Eye (tissue), 1 donor: ENCODE data around the gene PHC2.

Experiments used
- DNase-seq: peaks from one replicate; pipeline ENCODE4 v3.0.0-alpha.2; 2015

Gene PHC2

GRCh38 chr1:33454646-33455282 is 23.9 kb upstream of the PHC2 start:
- no peak for DNase-seq

GRCh38 chr1:33446590-33446989 is 15.7 kb upstream of the PHC2 start:
- no peak for DNase-seq

DNA sequence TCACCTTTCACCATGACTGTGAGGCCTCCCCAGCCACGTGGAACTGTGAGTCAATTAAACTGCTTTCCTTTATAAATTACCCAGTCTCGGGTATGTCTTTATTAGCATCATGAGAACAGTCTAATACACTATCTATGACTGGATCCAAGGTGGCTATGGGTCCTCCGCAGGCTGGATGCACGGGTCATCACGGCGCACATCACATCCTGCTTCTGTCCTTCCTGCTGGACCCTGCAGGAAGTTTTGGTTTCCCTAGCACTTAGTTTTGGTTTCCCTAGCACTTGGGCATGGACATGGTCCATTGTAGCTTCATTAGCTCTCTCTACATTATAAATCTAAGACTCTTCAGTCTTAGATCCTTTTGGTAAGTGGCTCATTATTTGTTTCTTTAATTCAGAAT is 14.2 kb upstream of the PHC2 start:
- DNase-seq = no peak

- DNase-seq = no peak
Measured at GRCh38 chr1:33443705-33444180, 12.8 kb upstream of the PHC2 start.

GRCh38 chr1:33443080-33443704 is 12.3 kb upstream of the PHC2 start:
- DNase-seq = no peak

DNA sequence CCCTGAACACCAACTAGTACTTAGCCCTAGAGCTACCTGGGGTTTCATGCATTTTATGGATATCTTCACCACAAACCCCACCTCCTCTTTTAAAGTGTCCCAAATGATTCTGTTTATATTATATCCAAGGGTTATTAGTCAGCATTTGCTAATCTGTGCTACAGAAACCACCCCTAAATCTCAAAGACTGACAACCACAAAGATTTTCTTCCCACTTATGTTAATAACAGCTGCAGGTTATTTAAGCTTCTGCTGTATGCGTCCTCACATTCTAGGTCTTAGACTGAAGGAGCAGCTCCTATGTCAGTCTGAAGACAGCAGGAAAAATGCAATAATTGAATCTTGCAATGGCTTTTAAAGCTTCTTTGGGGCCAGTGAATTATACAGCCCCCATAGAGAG is 11.2 kb upstream of the PHC2 start:
- no peak for DNase-seq

GRCh38 chr1:33441088-33441745 is 10.3 kb upstream of the PHC2 start:
- DNase-seq = no peak

- no peak for DNase-seq
Measured at GRCh38 chr1:33439662-33440061, 8.8 kb upstream of the PHC2 start.

DNA sequence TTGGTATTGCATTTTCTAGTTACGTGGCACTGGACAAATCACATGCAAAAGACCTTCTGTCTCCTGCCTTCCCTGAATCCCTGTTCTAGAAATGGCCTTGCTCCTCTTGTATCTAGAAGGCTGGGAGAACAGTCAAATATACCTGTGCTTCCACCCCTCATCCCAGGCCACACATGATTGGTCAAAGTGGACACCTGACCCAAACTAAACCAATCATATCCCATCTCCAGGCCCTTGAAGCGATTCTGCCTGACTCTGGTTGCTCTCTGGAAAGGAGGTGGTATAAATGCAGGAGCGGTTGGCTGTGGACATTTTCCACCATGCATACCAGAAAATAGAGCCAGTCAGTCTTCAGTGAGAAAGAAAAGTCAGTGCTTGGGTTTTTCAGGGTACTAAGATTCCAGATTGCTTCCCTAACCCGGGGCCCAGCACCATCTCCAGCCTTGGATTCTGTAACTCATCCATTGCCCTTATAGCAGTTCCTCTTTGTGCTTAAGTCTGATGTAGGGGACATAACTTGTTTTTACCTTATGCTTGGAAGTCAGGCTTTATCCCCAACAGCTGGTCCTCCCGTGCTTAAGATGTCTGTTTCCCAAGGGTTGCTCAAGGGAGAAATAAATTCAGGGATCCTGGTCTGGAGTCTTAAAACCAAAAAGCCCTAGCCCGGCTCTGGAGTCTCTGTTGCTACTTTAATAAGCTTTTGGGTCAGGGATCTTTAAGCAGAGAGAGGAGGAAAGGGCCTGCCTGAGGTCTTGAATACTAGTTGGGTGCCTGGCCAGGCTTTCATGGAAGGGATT is 7.7 kb upstream of the PHC2 start:
- no peak for DNase-seq

- peak; percentile 78 for DNase-seq
Measured at GRCh38 chr1:33436557-33437285, 5.8 kb upstream of the PHC2 start.

- peak; percentile 67 for DNase-seq
Measured at GRCh38 chr1:33435096-33435820, 4.4 kb upstream of the PHC2 start.

DNA sequence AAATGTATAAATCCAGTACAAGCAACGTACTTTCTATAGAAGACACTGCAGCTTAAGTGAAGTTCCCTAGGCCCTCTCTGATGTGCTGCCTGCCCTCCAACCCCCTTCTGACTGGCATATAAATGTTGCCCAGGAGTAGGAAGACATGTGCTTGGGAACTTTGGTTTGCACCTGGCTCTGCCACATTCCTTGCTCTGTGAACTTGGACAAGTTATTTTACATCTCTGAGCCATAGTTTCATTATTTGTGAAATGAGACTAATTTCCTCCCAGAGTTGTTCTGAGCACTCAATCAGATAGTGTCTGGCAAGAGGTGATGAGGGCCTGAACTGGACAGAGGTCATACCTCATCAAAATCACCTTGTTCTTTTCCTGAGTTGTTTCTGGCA is 3.5 kb upstream of the PHC2 start:
- no peak for DNase-seq

DNA sequence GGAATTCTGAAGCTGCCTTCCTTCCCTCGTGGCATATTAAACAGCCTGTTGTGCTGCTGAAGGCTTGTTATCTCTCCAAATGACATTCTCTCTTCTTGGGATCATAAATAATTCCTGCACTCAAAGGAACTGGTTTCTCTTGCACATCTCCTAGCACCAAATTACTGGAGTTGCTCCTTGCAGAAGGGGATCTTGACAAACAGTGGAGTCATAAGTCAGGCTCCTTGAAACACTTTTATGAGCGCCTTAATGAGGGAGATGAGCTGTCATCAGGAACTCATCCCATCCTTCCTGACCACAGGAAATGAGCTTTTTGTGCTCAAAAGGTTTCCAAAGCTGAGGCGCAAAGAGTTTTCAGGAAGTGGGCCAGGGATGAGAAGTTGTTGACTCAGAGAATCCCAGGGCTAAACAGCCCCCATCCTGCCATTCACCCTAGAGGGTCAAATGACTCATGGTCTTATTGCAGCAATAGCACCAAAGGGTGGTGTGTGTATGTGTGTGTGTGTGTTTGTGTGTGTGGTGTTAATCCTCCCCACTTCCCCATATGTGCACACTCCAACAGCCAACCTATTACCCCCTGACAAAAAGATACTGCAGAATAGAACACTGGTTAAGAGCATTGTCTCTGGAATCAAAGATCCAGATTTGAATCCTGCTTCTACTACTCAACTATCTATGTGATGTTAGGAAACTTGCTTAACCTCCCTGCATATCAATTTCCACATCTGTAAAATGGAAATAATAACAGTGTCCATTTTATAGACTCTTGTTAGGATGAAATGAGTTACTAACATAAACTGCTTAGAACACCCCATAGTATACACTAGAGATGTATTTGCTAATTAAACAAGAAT is 2.8 kb upstream of the PHC2 start:
- peak; percentile 46 for DNase-seq

- DNase-seq = peak; percentile 76
Measured at GRCh38 chr1:33429856-33430691, 821 bp downstream of the PHC2 start.

DNA sequence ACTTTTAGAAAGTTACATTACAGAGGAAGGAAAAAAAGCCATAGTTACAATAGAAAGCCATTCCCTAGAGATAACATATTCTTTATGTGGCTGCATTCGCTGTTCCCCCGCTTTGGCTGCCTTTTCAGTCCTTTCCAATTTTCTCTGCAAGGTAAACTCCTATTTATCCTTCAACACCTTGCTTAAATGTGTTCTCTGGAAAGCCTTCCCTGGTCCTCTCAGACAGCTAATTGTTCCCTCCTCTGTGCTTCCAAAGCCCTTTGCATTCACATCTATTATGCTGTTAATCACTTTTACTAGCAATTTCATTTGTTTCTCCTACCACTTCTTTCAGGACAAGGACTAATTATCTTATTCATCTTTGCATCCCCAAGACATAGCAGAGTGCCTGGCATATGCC is 1.6 kb downstream of the PHC2 start:
- DNase-seq = peak; percentile 32

GRCh38 chr1:33428661-33429060 is 2.2 kb downstream of the PHC2 start:
- DNase-seq = no peak

DNA sequence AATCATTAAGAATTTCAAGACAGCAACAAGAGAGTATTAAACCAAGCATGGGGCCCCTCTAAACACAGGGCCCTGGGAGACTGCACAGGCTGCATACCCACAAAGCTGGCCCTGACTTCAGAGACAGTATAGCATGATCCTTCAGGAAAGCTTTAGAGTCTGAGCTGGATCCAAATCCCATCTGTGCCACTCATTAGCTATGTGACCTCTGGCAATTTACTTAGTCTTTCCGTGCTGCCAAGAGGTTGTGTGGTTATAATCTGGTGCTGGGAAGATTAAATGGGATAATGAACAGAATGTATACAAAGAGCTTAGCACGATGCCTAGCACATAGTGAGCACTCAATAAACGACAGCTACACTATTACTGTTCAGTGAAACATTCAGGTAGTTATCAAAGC is 4.0 kb downstream of the PHC2 start:
- peak; percentile 61 for DNase-seq

GRCh38 chr1:33425900-33426299 is 5.0 kb downstream of the PHC2 start:
- DNase-seq = no peak

GRCh38 chr1:33424610-33425009 is 6.3 kb downstream of the PHC2 start:
- DNase-seq = no peak

DNA sequence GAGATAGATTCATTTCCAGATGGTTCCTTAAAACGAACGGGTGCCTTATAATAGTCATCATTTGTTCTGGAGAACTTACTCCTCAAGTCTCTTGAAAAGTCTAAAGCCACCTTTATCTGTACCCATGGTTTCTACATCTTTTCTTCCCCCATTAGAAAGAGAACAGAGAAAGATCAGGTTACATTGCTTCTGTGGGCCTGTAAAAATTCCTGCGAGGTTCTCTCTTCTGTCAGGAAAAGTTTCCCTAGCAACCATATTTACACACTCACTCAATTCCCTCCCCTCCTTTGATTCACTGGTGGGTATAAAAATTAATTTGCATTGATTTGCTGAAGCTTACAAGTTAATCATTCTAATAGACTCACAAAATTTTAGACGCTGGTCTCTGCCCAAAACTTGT is 6.7 kb downstream of the PHC2 start:
- DNase-seq = peak; percentile 12
